Neural cell (in vitro differentiated cells): ENCODE results near the gene APBA2. TPM values are rescaled to one million over a fixed set of nuclear protein-coding genes. Genes with fewer than 3 reads are reported as not detected.

Experiments used
- H2AFZ ChIP-seq: fragments of 200-600, 300-800 bp; sonication (generic), shearing (Covaris generic); 2 replicates; pipeline ENCODE4 v1.6.0; 2014; ENCODE audit warnings: low read depth, mild to moderate bottlenecking, antibody characterized with exemption, low read length, moderate library complexity
- H3F3A ChIP-seq: fragments of 200-600 bp; shearing (Covaris generic); 2 replicates; pipeline ENCODE4 v1.6.1; 2016; ENCODE audit warnings: mild to moderate bottlenecking, moderate library complexity, mixed read lengths, antibody characterized with exemption, low read length; ENCODE audit not compliant: insufficient read depth, poor library complexity, severe bottlenecking
- H3K27ac ChIP-seq: fragments of 200-600, 300-800 bp; sonication (generic), shearing (Covaris generic); 2 replicates; pipeline ENCODE4 v1.5.1; 2014; ENCODE audit warnings: mild to moderate bottlenecking, low read length, moderate library complexity
- H3K27me3 ChIP-seq: fragments of 300-800, 200-600 bp; sonication (generic), shearing (Covaris generic); 2 replicates; pipeline ENCODE4 v1.6.0; 2014; ENCODE audit warnings: mild to moderate bottlenecking, low read depth, low read length, moderate library complexity; ENCODE audit not compliant: insufficient read depth
- H3K36me3 ChIP-seq: fragments of 300-800, 200-600 bp; sonication (generic), shearing (Covaris generic); 2 replicates; pipeline ENCODE4 v1.5.1; 2014; ENCODE audit warnings: mild to moderate bottlenecking, antibody characterized with exemption, low read length, moderate library complexity; ENCODE audit not compliant: insufficient read depth
- H3K4me2 ChIP-seq: fragments of 300-800, 200-600 bp; sonication (generic), shearing (Covaris generic); 2 replicates; pipeline ENCODE4 v1.6.0; 2014; ENCODE audit warnings: mild to moderate bottlenecking, low read length
- H3K4me3 ChIP-seq: fragments of 300-800, 200-600 bp; sonication (generic), shearing (Covaris generic); 2 replicates; pipeline ENCODE4 v1.5.1; 2014; ENCODE audit warnings: mild to moderate bottlenecking, low read length, moderate library complexity
- H3K79me2 ChIP-seq: fragments of 200-600 bp; shearing (Covaris generic); replicated peaks from 2 replicates; pipeline ENCODE4 v1.6.0; 2014; ENCODE audit warnings: mild to moderate bottlenecking, low read length, moderate library complexity; ENCODE audit not compliant: insufficient read depth
- H3K9ac ChIP-seq: fragments of 300-800, 200-600 bp; sonication (generic), shearing (Covaris generic); 2 replicates; pipeline ENCODE4 v1.6.1; 2016; ENCODE audit warnings: mild to moderate bottlenecking, low read length, mixed read lengths
- H3K9me2 ChIP-seq: fragments of 200-600 bp; shearing (Covaris generic); 2 replicates; pipeline ENCODE4 v1.6.1; 2016; ENCODE audit warnings: mild to moderate bottlenecking, low read length, mixed read lengths; ENCODE audit not compliant: insufficient read depth
- H3K9me3 ChIP-seq: fragments of 200-600, 300-800 bp; sonication (generic), shearing (Covaris generic); 2 replicates; pipeline ENCODE4 v1.6.1; 2016; ENCODE audit warnings: mild to moderate bottlenecking, mixed run types, low read length, moderate library complexity, mixed read lengths
- H4K20me1 ChIP-seq: fragments of 200-600 bp; shearing (Covaris generic); 2 replicates; pipeline ENCODE4 v1.6.1; 2016; ENCODE audit warnings: mild to moderate bottlenecking, mixed run types; ENCODE audit not compliant: insufficient read depth
- EP300 ChIP-seq: fragments of 450-650 bp; conservative IDR thresholded peaks from 2 replicates; pipeline ENCODE4 v1.6.1; 2014; ENCODE audit warnings: antibody characterized with exemption, mild to moderate bottlenecking, moderate library complexity; ENCODE audit not compliant: poor library complexity, severe bottlenecking
- EZH2 ChIP-seq: fragments of 200-600, 300-800 bp; shearing (Covaris generic), sonication (generic); IDR thresholded peaks from 2 replicates; pipeline ENCODE4 v1.6.1; 2014; ENCODE audit warnings: antibody characterized with exemption, low read length, borderline replicate concordance, mild to moderate bottlenecking; ENCODE audit not compliant: insufficient read depth, poor library complexity, severe bottlenecking
- MXI1 ChIP-seq: fragments of 450-650 bp; conservative IDR thresholded peaks from 2 replicates; pipeline ENCODE4 v1.6.1; 2014; ENCODE audit warnings: antibody characterized with exemption, mild to moderate bottlenecking; ENCODE audit not compliant: poor library complexity, severe bottlenecking
- POLR2AphosphoS5 ChIP-seq: IDR thresholded peaks from 2 replicates; pipeline ENCODE4 v1.6.1; 2012
- RAD21 ChIP-seq: fragments of 450-650 bp; conservative IDR thresholded peaks from 2 replicates; pipeline ENCODE4 v1.6.1; 2014; ENCODE audit warnings: antibody characterized with exemption, mild to moderate bottlenecking, moderate library complexity
- SMC3 ChIP-seq: fragments of 450-650 bp; conservative IDR thresholded peaks from 2 replicates; pipeline ENCODE4 v1.6.1; 2014; ENCODE audit warnings: antibody characterized with exemption, mild to moderate bottlenecking, moderate library complexity; ENCODE audit not compliant: poor library complexity
- TAF1 ChIP-seq: IDR thresholded peaks from 2 replicates; pipeline ENCODE4 v1.6.1; 2012; ENCODE audit warnings: low read depth
- polyA plus RNA-seq: library from polyadenylated mRNA; depleted of rRNA; stranded (reverse); fragments of >200 nt; gene quantifications from 2 replicates; pipeline ENCODE4 v1.2.3, GENCODE V29; 2014
- TF ChIP-seq, protein P1 (sequence below): IDR thresholded peaks from 2 replicates; pipeline ENCODE4 v1.6.1; 2012; ENCODE audit warnings: borderline replicate concordance
- TF ChIP-seq, protein P2 (sequence below): fragments of 450-650 bp; IDR thresholded peaks from 2 replicates; pipeline ENCODE4 v1.5.1; 2014; ENCODE audit warnings: antibody characterized with exemption, mild to moderate bottlenecking, moderate library complexity; ENCODE audit not compliant: poor library complexity, severe bottlenecking

Gene APBA2
- polyA plus RNA-seq, 1 donor from 2014 or later = 134 TPM

DNA sequence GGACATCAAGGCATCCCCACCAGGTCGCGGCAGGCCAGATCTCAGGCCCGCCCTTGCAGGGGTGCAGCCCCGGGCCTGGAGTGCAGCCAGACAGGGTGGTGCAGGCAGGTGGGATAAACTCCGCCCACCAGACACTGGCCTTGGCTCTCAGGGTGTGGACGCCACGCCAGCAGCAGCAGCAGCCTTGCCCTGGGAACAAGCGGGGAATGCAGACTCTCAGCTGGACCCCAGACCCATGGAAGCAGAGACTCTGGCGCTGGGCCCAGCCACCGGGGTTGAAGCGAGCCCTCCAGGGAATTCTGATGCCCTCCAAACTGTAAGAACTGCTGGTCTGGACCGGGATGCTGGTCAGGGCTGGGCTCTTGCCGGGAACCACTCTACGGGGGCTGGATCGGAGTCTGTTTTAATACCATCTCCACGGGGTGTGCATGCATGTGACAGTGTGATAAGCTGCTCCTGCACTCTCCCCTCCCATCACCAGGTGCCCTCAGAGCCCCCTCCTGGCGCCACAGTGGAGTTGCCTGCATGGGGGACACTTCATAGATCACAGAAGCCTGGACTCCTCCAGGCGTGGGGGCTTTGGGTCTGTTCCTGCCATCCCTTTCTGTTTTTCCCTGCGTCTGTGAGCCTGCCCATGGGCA, 241.2 kb downstream of the APBA2 start:
- TF ChIP-seq, protein P1, sequence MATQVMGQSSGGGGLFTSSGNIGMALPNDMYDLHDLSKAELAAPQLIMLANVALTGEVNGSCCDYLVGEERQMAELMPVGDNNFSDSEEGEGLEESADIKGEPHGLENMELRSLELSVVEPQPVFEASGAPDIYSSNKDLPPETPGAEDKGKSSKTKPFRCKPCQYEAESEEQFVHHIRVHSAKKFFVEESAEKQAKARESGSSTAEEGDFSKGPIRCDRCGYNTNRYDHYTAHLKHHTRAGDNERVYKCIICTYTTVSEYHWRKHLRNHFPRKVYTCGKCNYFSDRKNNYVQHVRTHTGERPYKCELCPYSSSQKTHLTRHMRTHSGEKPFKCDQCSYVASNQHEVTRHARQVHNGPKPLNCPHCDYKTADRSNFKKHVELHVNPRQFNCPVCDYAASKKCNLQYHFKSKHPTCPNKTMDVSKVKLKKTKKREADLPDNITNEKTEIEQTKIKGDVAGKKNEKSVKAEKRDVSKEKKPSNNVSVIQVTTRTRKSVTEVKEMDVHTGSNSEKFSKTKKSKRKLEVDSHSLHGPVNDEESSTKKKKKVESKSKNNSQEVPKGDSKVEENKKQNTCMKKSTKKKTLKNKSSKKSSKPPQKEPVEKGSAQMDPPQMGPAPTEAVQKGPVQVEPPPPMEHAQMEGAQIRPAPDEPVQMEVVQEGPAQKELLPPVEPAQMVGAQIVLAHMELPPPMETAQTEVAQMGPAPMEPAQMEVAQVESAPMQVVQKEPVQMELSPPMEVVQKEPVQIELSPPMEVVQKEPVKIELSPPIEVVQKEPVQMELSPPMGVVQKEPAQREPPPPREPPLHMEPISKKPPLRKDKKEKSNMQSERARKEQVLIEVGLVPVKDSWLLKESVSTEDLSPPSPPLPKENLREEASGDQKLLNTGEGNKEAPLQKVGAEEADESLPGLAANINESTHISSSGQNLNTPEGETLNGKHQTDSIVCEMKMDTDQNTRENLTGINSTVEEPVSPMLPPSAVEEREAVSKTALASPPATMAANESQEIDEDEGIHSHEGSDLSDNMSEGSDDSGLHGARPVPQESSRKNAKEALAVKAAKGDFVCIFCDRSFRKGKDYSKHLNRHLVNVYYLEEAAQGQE = no peak
- no peak for TF ChIP-seq SMC3
- no peak overlapping the region for H3K4me3 ChIP-seq
- H3K4me2 ChIP-seq = no peak overlapping the region
- no peak overlapping the region for H2AFZ ChIP-seq
- no peaks in the 10 kb centered on the region for H3K9me2 ChIP-seq
- H3K36me3 ChIP-seq = no peaks in the 10 kb centered on the region
- H4K20me1 ChIP-seq = no peaks in the 10 kb centered on the region
- H3K27me3 ChIP-seq = no peaks in the 10 kb centered on the region
- H3K9me3 ChIP-seq = no peaks in the 10 kb centered on the region
- no peak overlapping the region for H3K27ac ChIP-seq
- no peaks in the 10 kb centered on the region for H3K79me2 ChIP-seq
- H3F3A ChIP-seq = no peaks in the 10 kb centered on the region
- H3K9ac ChIP-seq = no peak overlapping the region

DNA sequence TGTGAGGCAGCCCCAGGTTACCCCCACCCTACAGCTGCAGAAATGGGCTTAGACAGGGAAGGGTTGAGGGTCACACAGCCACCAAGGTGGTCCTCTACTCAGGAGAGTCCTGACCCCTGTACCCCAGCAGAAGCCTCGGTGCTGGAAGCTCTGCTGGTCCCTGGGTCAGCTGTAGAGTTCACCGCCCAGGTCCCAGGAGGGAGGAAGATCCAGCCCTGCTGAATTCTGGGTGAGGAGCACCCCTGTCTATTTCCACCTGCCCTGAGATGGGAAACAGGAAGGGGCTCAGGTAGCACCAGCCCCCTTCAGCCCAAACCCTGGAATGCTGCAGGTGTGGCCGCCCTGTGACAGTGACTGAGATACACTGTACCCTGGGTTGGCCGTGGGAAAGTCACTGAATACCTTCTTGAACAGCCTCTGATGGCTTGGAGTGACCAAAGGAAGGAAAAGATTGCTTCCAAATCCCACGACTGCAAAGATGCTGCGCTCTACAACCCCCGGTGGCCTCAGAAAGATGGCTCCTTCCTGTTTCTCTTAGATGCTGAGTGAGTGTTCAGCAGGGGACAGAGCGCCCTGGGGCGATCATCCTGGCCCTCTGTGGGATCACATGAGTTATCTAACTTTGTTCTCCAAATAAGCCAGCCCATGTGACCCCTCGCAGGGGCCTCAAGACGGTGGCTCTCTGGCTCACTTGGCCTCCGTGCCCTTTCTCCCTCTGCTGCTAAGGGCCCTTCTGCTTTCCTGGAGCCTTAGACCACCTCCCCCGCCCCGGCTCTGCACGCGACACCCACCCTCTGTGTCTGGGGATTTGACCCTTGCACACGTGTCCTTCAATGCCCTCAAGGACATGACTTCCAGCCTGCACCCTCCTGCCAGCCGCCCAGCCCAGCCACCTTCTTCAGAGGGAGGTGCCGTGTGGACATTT, 242.0 kb downstream of the APBA2 start:
- H3K27ac ChIP-seq = no peak overlapping the region
- H4K20me1 ChIP-seq = no peaks in the 10 kb centered on the region
- no peaks in the 10 kb centered on the region for H3K27me3 ChIP-seq
- H2AFZ ChIP-seq = no peak overlapping the region
- H3K9ac ChIP-seq = no peak overlapping the region
- H3K4me2 ChIP-seq = no peak overlapping the region
- no peaks in the 10 kb centered on the region for H3K9me2 ChIP-seq
- H3K36me3 ChIP-seq = no peaks in the 10 kb centered on the region
- no peak for TF ChIP-seq POLR2AphosphoS5
- no peak for TF ChIP-seq EZH2
- TF ChIP-seq, protein P1 = no peak
- TF ChIP-seq, protein P2, sequence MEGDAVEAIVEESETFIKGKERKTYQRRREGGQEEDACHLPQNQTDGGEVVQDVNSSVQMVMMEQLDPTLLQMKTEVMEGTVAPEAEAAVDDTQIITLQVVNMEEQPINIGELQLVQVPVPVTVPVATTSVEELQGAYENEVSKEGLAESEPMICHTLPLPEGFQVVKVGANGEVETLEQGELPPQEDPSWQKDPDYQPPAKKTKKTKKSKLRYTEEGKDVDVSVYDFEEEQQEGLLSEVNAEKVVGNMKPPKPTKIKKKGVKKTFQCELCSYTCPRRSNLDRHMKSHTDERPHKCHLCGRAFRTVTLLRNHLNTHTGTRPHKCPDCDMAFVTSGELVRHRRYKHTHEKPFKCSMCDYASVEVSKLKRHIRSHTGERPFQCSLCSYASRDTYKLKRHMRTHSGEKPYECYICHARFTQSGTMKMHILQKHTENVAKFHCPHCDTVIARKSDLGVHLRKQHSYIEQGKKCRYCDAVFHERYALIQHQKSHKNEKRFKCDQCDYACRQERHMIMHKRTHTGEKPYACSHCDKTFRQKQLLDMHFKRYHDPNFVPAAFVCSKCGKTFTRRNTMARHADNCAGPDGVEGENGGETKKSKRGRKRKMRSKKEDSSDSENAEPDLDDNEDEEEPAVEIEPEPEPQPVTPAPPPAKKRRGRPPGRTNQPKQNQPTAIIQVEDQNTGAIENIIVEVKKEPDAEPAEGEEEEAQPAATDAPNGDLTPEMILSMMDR = no peak
- no peak for TF ChIP-seq SMC3
- no peak for TF ChIP-seq TAF1
- no peak for TF ChIP-seq RAD21
- no peak for TF ChIP-seq EP300
- no peak for TF ChIP-seq MXI1
- no peaks in the 10 kb centered on the region for H3K79me2 ChIP-seq
- no peaks in the 10 kb centered on the region for H3F3A ChIP-seq
- H3K9me3 ChIP-seq = no peaks in the 10 kb centered on the region
- no peak overlapping the region for H3K4me3 ChIP-seq
